Measurements from ENCODE around the gene RIMS4.

DNA sequence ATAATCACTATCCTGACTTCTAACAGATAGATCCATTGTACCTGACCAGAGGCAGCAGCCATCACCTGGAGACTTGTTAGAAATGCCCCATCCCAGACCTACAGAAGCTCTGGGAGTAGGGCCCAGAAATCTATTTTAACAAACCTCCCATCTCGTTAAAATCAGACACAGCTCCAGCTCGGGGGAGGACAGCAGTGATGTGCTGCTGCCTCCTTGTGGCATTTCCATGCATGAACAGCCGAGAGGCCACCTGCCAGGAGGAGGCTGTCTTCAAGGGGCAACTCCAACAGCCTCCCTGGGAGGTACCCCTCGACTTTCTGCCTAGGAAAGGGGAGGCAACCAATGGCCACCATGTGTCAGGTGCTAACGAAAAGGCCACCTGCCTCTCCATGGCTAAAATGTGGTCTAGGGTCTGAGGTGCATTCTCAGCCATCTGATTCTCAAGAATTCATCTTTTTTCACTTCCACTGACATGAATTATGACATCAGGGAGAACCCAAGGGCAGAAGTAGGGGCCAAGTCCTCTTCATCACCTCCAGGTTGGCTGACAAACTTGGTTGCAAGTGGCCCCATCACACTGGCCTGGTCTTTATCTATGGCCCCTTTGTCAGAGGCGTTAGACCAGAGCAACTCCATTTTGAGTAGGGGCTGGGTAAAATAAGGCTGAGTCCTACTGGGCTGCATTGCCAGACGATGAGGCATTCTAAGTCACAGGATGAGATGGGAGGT is 76.8 kb downstream of the RIMS4 start:
- TF ChIP-seq CTCF (IDR thresholded peaks at IDR 0.05) (peak; percentile 95 to 99 (median 97)), POLR2A (IDR thresholded peaks at IDR 0.05; ENCODE audit: low read depth) (no peak)
